GM21576 (cell line): ENCODE measurements around the gene LMAN1.

Source experiments
- ATAC-seq: cut with Tn5 transposase; IDR thresholded peaks from one replicate; pipeline ENCODE4 v1.9.1; 2021; ENCODE audit warnings: mild to moderate bottlenecking, moderate library complexity; ENCODE audit not compliant: unreplicated experiment

Gene LMAN1

GRCh38 chr18:59306640-59307039 lies 52.4 kb downstream of the LMAN1 start:
- ATAC-seq: no peak

GRCh38 chr18:59305295-59305694 lies 53.8 kb downstream of the LMAN1 start:
- no peak for ATAC-seq

- ATAC-seq: no peak
These were observed 55.3 kb downstream of the LMAN1 start for GRCh38 chr18:59303656-59304195.

GRCh38 chr18:59303006-59303405 lies 56.1 kb downstream of the LMAN1 start:
- ATAC-seq: no peak

- no peak for ATAC-seq
These were observed 57.1 kb downstream of the LMAN1 start for GRCh38 chr18:59301929-59302328.

GRCh38 chr18:59300676-59301285 lies 58.3 kb downstream of the LMAN1 start:
- ATAC-seq: no peak

- ATAC-seq: no peak
These were observed 60.2 kb downstream of the LMAN1 start for GRCh38 chr18:59298871-59299270.

- no peak for ATAC-seq
These were observed 65.7 kb downstream of the LMAN1 start for GRCh38 chr18:59293317-59293716.

- ATAC-seq: no peak
These were observed 72.7 kb downstream of the LMAN1 start for GRCh38 chr18:59286341-59286740.

GRCh38 chr18:59282341-59282740 lies 76.7 kb downstream of the LMAN1 start:
- ATAC-seq: no peak

GRCh38 chr18:59279722-59280121 lies 79.3 kb downstream of the LMAN1 start:
- ATAC-seq: no peak

GRCh38 chr18:59279193-59279592 lies 79.9 kb downstream of the LMAN1 start:
- ATAC-seq: no peak

GRCh38 chr18:59278793-59279192 lies 80.3 kb downstream of the LMAN1 start:
- no peak for ATAC-seq
